ENCODE data around the gene SLC5A3. TPM values are rescaled to one million over a fixed set of nuclear protein-coding genes. Genes with fewer than 3 reads are reported as not detected.

Gene SLC5A3
- total RNA-seq, 1 experiment from 2014 or later: 12.3 TPM

GRCh38 chr21:34091607-34092006 lies 18.2 kb downstream of the SLC5A3 start:
- Histone ChIP-seq H3K9me3 (ENCODE audit: control insufficient read depth, low read depth, low read length) (no peaks in the 10 kb centered on the region), H4K8ac (replicated peaks; ENCODE audit: insufficient read length, low read depth, low read length) (no peak overlapping the region), H3K56ac (ENCODE audit: insufficient read length, low read depth, low read length) (no peak overlapping the region), H3K23me2 (ENCODE audit: insufficient read length, low read depth, low read length, poor library complexity, severe bottlenecking) (no peaks in the 10 kb centered on the region), H2BK20ac (ENCODE audit: low read depth, low read length, poor library complexity, severe bottlenecking) (no peak overlapping the region), H2AFZ (ENCODE audit: low read length) (no peak overlapping the region), H3T11ph (ENCODE audit: low read length) (no peak overlapping the region), H2BK12ac (ENCODE audit: insufficient read length, low read depth, low read length) (no peak overlapping the region), H3K79me1 (ENCODE audit: insufficient read depth, low read depth, low read length, poor library complexity, severe bottlenecking) (peaks cover 3% of the 10 kb centered on the region), H3K18ac (ENCODE audit: insufficient read length, low read depth, low read length) (no peak overlapping the region), H2AK5ac (ENCODE audit: insufficient read length, low read length) (no peak overlapping the region), H3K4me2 (ENCODE audit: insufficient read depth, insufficient read length, low read length) (no peak overlapping the region), H3K4ac (ENCODE audit: low read depth, low read length) (no peak overlapping the region), H4K20me1 (ENCODE audit: control insufficient read depth, insufficient read depth, insufficient read length) (no peaks in the 10 kb centered on the region), H3K4me1 (ENCODE audit: insufficient read depth, low read length) (peaks cover 9% of the 10 kb centered on the region; the same call in 1 of the 2 replicates), H4K91ac (ENCODE audit: insufficient read length, low read depth, low read length) (no peak overlapping the region), H2BK120ac (ENCODE audit: low read depth, low read length, poor library complexity, severe bottlenecking) (no peak overlapping the region), H3K9ac (ENCODE audit: extremely low read depth, insufficient read length, low read length) (no peak overlapping the region), H4K5ac (ENCODE audit: insufficient read length, low read depth, low read length) (no peak overlapping the region), H3K14ac (ENCODE audit: insufficient read depth, low read length) (no peak overlapping the region), H3K23ac (ENCODE audit: insufficient read length, low read depth, low read length) (no peak overlapping the region), H3K27ac (ENCODE audit: insufficient read length, low read depth, low read length) (no peak overlapping the region), H2BK15ac (ENCODE audit: low read depth, low read length) (no peak overlapping the region), H3K27me3 (ENCODE audit: insufficient read depth, low read length) (no peaks in the 10 kb centered on the region), H3K79me2 (ENCODE audit: insufficient read depth, low read length) (peaks cover 33% of the 10 kb centered on the region; the same call in 1 of the 2 replicates), H2BK5ac (ENCODE audit: insufficient read length, low read length) (no peak overlapping the region)
- H3K9me3 Mint-ChIP-seq: no peaks in the 10 kb centered on the region
- peaks cover 8 to 21% of the 10 kb centered on the region in 2 experiments for H3K4me1 Mint-ChIP-seq
- H3K27ac Mint-ChIP-seq: peak overlapping the region in 1 of 3 experiments; percentile 39; a peak in 1 of 7 replicates
- no peak for DNase-seq
- TF ChIP-seq CTCF (conservative IDR thresholded peaks at IDR 0.05): peak; percentile 66
- no peaks in the 10 kb centered on the region for H3K27me3 Mint-ChIP-seq (ENCODE audit: low read depth)
- peaks cover 16 to 22% (median 21%) of the 10 kb centered on the region in 3 experiments; a peak in 6 of 7 replicates for H3K36me3 Mint-ChIP-seq (ENCODE audit: insufficient read depth in 1 of 3, low read depth in 3 of 3)
- no peak overlapping the region for H3K4me3 Mint-ChIP-seq
- no CpG with 5 or more reads among the region's 2 CpGs for WGBS (ENCODE audit: extremely low coverage, insufficient read length, low lambda C conversion rate)
